Measurements from ENCODE around the gene PTGFR. TPM values are rescaled to one million over a fixed set of nuclear protein-coding genes. Genes with fewer than 3 reads are reported as not detected.

PTGFR gene
- polyA plus RNA-seq, 1 donor (not counting 4 experiments of a cell fraction or from before 2014, with no cell fraction given) = not detected

- Histone ChIP-seq H3K9me1 (ENCODE audit: control insufficient read depth, extremely low read depth, insufficient read depth, low read length) (no peaks in the 10 kb centered on the region), H3K4me3 (ENCODE audit: control insufficient read depth in 2 of 3, extremely low read depth in 1 of 3, insufficient read depth in 2 of 3, low read depth in 1 of 3, low read length in 3 of 3) (no peak overlapping the region), H3K27me3 (ENCODE audit: control insufficient read depth, extremely low read depth, insufficient read depth, low read length) (no peaks in the 10 kb centered on the region), H3K27ac (ENCODE audit: control insufficient read depth, insufficient read depth, low read length) (no peak overlapping the region), H3K36me3 (ENCODE audit: control insufficient read depth in 2 of 2, extremely low read depth in 1 of 2, insufficient read depth in 2 of 2, low read length in 2 of 2) (no peaks in the 10 kb centered on the region), H3K9ac (ENCODE audit: control insufficient read depth, extremely low read depth, insufficient read depth, low read length) (no peak overlapping the region), H3K4me1 (ENCODE audit: control insufficient read depth, extremely low read depth, insufficient read depth, low read length) (no peaks in the 10 kb centered on the region), H3K9me3 (ENCODE audit: control insufficient read depth, low read depth, low read length) (no peaks in the 10 kb centered on the region), H3K79me2 (ENCODE audit: control insufficient read depth, insufficient read depth, low read length) (no peaks in the 10 kb centered on the region), H2AFZ (ENCODE audit: control insufficient read depth, low read length) (no peak overlapping the region), H3K4me2 (ENCODE audit: control insufficient read depth, extremely low read depth, insufficient read depth, low read depth, low read length) (no peak overlapping the region), H4K20me1 (ENCODE audit: control insufficient read depth, extremely low read depth, insufficient read depth, low read length) (no peaks in the 10 kb centered on the region)
- TF ChIP-seq CTCF (optimal IDR thresholded peaks at IDR 0.05 in 1 of 3, IDR thresholded peaks at IDR 0.05 in 1 of 3, conservative IDR thresholded peaks at IDR 0.05 in 1 of 3; ENCODE audit: extremely low read depth in 1 of 3, insufficient read depth in 2 of 3, low read length in 3 of 3) (no peak), EZH2 (IDR thresholded peaks at IDR 0.05; ENCODE audit: low read length) (no peak)
- dilution Hi-C loops (cut with MboI; ENCODE audit: extremely low pct_ligation_motif_present, low sequenced_read_pairs) = no loop called here
- FAIRE-seq (no peak), DNase-seq (ENCODE audit: low read depth, low spot score) (no peak)
Measured at GRCh38 chr1:78469576-78469975, 21.2 kb upstream of the PTGFR start.

- Histone ChIP-seq H3K9me1 (ENCODE audit: control insufficient read depth, extremely low read depth, insufficient read depth, low read length) (no peaks in the 10 kb centered on the region), H4K20me1 (ENCODE audit: control insufficient read depth, extremely low read depth, insufficient read depth, low read length) (no peaks in the 10 kb centered on the region), H3K4me1 (ENCODE audit: control insufficient read depth, extremely low read depth, insufficient read depth, low read length) (no peaks in the 10 kb centered on the region), H3K27me3 (ENCODE audit: control insufficient read depth, extremely low read depth, insufficient read depth, low read length) (no peaks in the 10 kb centered on the region), H3K4me2 (ENCODE audit: control insufficient read depth, extremely low read depth, insufficient read depth, low read depth, low read length) (no peak overlapping the region), H3K79me2 (ENCODE audit: control insufficient read depth, insufficient read depth, low read length) (no peaks in the 10 kb centered on the region), H3K36me3 (ENCODE audit: control insufficient read depth in 2 of 2, extremely low read depth in 1 of 2, insufficient read depth in 2 of 2, low read length in 2 of 2) (no peaks in the 10 kb centered on the region), H3K4me3 (ENCODE audit: control insufficient read depth in 2 of 3, extremely low read depth in 1 of 3, insufficient read depth in 2 of 3, low read depth in 1 of 3, low read length in 3 of 3) (no peak overlapping the region), H3K27ac (ENCODE audit: control insufficient read depth, insufficient read depth, low read length) (no peak overlapping the region), H3K9ac (ENCODE audit: control insufficient read depth, extremely low read depth, insufficient read depth, low read length) (no peak overlapping the region), H2AFZ (ENCODE audit: control insufficient read depth, low read length) (no peak overlapping the region), H3K9me3 (ENCODE audit: control insufficient read depth, low read depth, low read length) (no peaks in the 10 kb centered on the region)
- dilution Hi-C loops (cut with MboI; ENCODE audit: extremely low pct_ligation_motif_present, low sequenced_read_pairs) = no loop called here
- DNase-seq (ENCODE audit: low read depth, low spot score) (no peak), FAIRE-seq (no peak)
- TF ChIP-seq CTCF (optimal IDR thresholded peaks at IDR 0.05 in 1 of 3, IDR thresholded peaks at IDR 0.05 in 1 of 3, conservative IDR thresholded peaks at IDR 0.05 in 1 of 3; ENCODE audit: extremely low read depth in 1 of 3, insufficient read depth in 2 of 3, low read length in 3 of 3) (no peak), EZH2 (IDR thresholded peaks at IDR 0.05; ENCODE audit: low read length) (no peak)
Measured at GRCh38 chr1:78471890-78472620, 18.7 kb upstream of the PTGFR start.
